ENCODE data around the gene SLC22A17. TPM values are rescaled to one million over a fixed set of nuclear protein-coding genes. Genes with fewer than 3 reads are reported as not detected.

Gene SLC22A17
- polyA plus RNA-seq, 3 donors from 2014 or later = 0.18 TPM; not detected in 2

DNA sequence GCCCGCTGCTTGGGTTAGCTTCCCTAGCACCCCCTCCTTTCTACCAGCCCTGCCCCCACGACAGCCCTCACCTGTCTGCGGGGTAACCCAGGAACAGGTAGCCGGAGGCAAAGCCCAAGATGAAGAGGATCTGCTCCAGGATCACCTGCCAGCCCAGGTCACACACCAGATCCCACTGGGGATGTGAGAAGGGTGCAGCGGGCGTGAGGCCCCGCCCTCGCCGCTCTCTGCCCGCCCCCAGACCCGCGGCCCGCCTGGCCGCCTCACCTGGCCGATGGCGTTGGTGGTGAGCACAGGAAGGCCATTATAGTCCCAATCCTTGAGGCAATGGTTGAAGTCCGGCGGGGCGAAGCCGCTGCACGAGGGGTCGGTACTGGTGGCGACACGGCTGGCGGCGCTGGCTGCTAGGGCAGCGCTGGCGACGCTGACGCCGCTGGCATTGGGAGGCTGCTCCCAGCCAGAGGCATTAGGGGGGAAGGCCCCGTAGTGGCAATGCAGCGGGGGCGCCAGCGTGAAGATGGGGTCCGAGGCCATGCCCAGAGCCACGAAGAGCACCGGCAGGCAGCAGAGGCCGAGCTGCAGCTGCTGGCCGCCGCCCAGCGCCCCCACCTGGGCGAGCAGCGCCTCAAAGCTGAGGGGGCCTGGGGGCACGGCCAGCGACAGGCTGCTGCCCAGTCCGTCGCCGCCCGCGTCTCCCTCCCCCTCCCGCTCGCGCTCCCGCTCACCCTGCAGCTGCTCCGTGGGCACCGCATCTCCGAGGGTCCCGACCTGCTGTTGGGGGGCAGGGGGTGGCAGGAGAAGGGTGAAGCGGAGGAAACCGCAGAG is 794 bp downstream of the SLC22A17 start:
- peaks cover 0 to 3% (median 0%) of the 10 kb centered on the region in 3 donors for H3K36me3 Mint-ChIP-seq
- H3K27me3 Mint-ChIP-seq (ENCODE audit: low read depth in 3 of 3) = peaks cover 12 to 22% (median 15%) of the 10 kb centered on the region in 3 donors
- no peak overlapping the region for H3K27ac Mint-ChIP-seq
- DNase-seq = no peak
- peak overlapping the region; percentile 31 to 83 (median 50) for H3K4me3 Mint-ChIP-seq
- H3K4me1 Mint-ChIP-seq = peaks cover 10 to 19% of the 10 kb centered on the region in 2 donors
- H3K9me3 Mint-ChIP-seq = peaks cover 0 to 8% (median 0%) of the 10 kb centered on the region in 6 donors

DNA sequence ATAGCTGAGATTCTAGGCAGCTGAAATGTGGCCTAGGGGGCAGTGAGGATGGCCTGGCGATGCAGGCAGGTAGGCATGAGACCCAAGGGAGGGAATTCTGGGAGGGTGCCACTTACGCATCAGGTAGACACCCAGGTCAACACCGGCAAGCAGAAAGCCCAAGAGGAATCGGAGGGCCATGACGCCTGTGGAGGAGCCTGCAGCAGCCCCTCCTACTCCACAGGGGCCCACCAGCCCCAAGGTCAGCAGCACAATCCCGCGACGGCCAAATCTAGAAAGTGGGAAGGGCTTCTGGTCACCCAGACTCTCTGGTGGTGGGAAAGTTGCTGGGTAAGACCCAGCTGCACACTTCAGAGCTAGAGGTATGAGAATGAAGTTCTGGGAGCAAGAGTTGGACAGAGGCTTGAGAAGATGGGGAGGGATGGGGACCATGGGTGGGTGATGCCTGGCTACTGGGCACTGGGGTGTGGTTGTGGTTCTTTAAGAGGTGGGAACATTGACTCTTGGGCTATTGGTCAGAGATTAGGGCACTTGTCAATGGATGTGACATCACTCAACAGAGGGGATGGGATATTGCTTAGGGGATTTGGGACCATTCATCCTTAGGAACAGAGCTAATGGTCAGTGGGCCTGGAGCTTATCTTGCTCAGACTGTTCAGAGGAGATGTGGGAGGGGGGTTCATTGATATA is 3.4 kb downstream of the SLC22A17 start:
- Mint-ChIP-seq H3K36me3 (peaks cover 0 to 3% (median 0%) of the 10 kb centered on the region in 3 donors), H3K4me1 (peaks cover 10 to 19% of the 10 kb centered on the region in 2 donors), H3K27me3 (ENCODE audit: low read depth in 3 of 3) (peaks cover 8 to 20% (median 15%) of the 10 kb centered on the region in 3 donors), H3K9me3 (peaks cover 0 to 8% (median 0%) of the 10 kb centered on the region in 6 donors), H3K27ac (no peak overlapping the region), H3K4me3 (no peak overlapping the region)
- no peak for DNase-seq

DNA sequence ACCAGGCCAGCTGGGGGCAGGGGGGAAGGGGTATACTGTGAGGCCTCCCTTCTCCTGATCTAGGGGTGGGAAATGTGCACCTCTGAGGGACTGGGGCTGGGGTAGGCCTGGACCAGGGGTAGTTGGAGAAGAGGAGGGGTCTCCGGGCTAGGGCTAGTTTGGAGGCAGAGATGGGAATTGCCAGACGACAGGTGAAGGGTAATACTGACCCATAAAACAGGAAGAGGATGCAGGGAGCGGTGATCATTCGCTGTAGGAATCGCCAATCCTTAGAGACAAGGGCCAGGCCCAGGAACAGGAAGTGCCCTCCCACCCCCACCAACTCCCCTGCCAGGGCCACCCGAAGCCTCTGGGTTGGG is 4.4 kb downstream of the SLC22A17 start:
- no peak overlapping the region for H3K27ac Mint-ChIP-seq
- peaks cover 0 to 1% (median 0%) of the 10 kb centered on the region in 6 donors for H3K9me3 Mint-ChIP-seq
- DNase-seq = no peak
- peaks cover 8 to 15% (median 15%) of the 10 kb centered on the region in 3 donors for H3K27me3 Mint-ChIP-seq (ENCODE audit: low read depth in 3 of 3)
- no peaks in the 10 kb centered on the region for H3K36me3 Mint-ChIP-seq
- peaks cover 6 to 16% of the 10 kb centered on the region in 2 donors for H3K4me1 Mint-ChIP-seq
- no peak overlapping the region for H3K4me3 Mint-ChIP-seq

DNA sequence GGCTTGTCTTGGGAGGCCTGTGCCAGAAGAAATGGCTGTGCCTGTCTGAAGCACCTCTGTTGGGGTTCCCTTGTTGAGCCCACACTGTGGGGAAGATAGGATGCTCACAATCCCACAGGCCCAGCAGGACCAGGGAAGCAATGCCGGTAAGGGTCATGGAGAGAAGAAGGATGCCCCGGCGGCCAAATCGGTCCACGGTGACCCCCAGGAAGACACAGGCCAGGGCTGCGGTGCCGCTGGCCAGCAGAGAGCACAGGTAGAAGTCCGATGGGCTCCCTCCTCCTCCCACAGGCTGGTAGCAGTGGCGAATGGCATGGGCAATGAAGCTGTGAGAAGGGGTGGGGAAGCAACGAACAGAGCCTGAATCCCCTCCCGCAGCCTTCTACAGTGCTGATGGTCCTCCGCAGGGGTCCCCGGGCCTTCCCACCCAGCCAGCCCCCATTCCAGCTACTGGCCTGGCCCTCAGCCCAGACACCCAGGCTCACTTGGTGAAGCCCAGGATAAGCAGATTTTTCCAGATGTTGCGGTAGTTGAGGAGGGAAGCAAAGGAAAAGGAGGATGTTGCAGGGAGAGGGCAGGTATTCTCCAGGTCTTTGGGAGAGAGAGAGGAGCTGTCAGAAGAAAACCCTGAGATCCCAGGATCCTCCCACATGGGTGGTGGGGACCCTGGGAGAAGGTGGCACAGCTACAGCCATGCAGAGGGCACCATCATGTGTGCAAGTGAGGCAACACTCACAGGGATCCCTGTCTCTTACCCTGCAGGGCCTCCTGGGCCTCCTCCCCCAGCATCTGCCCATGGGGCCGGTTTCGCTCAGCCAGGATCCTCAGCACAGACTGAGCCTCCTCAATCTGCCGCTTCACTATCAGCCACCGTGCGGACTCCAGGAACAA is 5.0 kb downstream of the SLC22A17 start:
- no peaks in the 10 kb centered on the region for H3K36me3 Mint-ChIP-seq
- no peak for DNase-seq
- no peak overlapping the region for H3K27ac Mint-ChIP-seq
- peaks cover 0 to 10% of the 10 kb centered on the region in 2 donors for H3K4me1 Mint-ChIP-seq
- H3K4me3 Mint-ChIP-seq = no peak overlapping the region
- H3K27me3 Mint-ChIP-seq (ENCODE audit: low read depth in 3 of 3) = peaks cover 8 to 11% (median 11%) of the 10 kb centered on the region in 3 donors
- peaks cover 0 to 1% (median 0%) of the 10 kb centered on the region in 6 donors for H3K9me3 Mint-ChIP-seq

DNA sequence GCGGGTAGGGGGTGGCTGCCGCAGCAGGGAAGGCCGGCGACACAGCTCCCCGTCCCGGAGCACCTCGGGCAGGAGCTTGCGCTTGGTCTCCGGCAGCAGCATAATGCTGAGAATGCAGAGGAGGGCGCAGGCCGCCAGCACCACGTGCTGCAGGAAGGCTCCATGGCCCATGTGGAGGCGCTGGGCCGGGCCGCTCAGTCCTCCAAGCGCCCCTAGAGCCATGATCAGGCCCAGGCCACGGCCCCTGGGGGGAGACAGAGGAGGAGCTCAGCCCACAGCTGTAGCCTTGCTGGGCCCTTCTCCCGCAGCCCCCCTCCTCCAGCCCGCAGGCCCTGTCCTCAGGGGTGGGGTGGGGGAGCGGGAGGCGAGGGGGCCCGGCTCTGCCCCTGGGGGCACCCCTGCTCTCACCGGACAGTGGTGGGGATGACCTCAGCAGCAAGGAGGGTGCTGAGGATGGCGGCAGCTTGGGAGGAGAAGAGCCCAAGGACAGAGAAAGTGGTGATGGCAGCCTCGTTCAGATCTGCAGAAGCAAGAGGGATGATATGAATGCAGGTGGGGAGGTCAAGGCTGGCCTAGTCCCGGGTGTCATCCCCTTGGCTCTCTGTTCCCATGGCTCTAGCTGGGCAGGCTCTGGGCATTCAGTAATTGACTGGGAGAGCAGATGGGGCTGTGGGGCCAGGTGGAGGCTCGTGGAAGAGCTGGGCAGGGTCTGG is 5.8 kb downstream of the SLC22A17 start:
- no peak overlapping the region for H3K27ac Mint-ChIP-seq
- H3K36me3 Mint-ChIP-seq = no peaks in the 10 kb centered on the region
- peaks cover 0 to 1% (median 0%) of the 10 kb centered on the region in 6 donors for H3K9me3 Mint-ChIP-seq
- peaks cover 0 to 10% of the 10 kb centered on the region in 2 donors for H3K4me1 Mint-ChIP-seq
- H3K27me3 Mint-ChIP-seq (ENCODE audit: low read depth in 3 of 3) = peaks cover 8 to 11% (median 10%) of the 10 kb centered on the region in 3 donors
- H3K4me3 Mint-ChIP-seq = no peak overlapping the region
- DNase-seq = no peak

DNA sequence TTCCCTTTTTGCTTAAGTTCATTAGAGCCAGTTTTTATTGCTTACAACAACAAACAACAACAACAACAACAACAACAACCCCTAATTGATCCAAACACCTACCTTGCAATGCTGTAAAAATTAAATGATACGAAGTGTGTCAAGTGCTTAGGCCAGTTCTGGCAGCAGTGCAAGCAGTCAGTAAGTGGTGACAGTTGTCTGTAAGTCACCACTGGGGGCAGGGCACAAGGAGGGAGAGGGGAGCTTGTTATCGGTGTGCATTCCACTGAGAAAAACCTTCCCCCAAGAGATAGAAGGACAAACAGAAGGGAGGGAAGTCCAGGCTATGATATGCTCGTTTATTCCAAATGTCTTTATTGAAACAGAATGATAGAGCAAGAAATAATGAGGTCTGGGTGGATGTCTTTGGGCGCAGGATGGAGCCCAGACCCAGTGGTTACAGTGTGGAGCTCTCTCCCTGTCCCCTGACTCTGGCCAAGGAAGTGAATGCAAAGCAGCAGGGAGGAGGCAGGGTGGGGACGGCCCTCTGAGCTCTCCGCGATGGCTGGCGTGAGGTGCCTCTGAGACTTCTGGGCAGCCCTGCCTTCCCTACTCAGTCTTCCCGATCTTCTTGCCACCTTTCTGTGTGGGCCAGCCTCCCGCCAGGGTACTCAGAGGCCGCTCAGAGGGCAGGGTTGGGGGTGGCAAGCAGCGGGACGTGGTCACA is 6.5 kb downstream of the SLC22A17 start:
- H3K27ac Mint-ChIP-seq = no peak overlapping the region
- peaks cover 0 to 6% of the 10 kb centered on the region in 2 donors for H3K4me1 Mint-ChIP-seq
- DNase-seq = no peak
- H3K27me3 Mint-ChIP-seq (ENCODE audit: low read depth in 3 of 3) = peaks cover 6 to 10% (median 8%) of the 10 kb centered on the region in 3 donors
- H3K4me3 Mint-ChIP-seq = no peak overlapping the region
- H3K36me3 Mint-ChIP-seq = no peaks in the 10 kb centered on the region
- peaks cover 0 to 1% (median 0%) of the 10 kb centered on the region in 6 donors for H3K9me3 Mint-ChIP-seq

DNA sequence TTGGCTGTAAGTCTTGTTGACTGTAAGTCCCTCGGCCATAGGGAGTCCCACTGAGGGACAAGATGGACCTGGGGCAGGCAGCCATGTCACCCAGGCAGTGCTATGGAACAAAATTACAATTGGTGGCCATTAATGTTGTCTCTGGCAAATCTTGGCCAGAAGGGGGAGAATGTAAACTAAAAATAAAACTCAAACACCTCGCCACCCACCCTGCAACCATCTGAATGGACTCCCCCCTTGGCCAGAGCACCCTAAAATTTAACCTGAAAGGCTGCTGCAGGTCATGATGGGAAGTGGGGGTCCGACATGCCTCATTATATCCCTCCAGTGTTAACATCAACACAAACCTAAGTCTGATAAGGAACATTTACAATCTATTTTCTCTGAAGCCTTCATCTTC is 8.2 kb downstream of the SLC22A17 start:
- H3K9me3 Mint-ChIP-seq = peaks cover 0 to 1% (median 0%) of the 10 kb centered on the region in 6 donors
- H3K36me3 Mint-ChIP-seq = no peaks in the 10 kb centered on the region
- H3K4me1 Mint-ChIP-seq = no peaks in the 10 kb centered on the region
- H3K27ac Mint-ChIP-seq = no peak overlapping the region
- DNase-seq = no peak
- H3K27me3 Mint-ChIP-seq (ENCODE audit: low read depth in 3 of 3) = peaks cover 3 to 8% (median 5%) of the 10 kb centered on the region in 3 donors
- no peak overlapping the region for H3K4me3 Mint-ChIP-seq

DNA sequence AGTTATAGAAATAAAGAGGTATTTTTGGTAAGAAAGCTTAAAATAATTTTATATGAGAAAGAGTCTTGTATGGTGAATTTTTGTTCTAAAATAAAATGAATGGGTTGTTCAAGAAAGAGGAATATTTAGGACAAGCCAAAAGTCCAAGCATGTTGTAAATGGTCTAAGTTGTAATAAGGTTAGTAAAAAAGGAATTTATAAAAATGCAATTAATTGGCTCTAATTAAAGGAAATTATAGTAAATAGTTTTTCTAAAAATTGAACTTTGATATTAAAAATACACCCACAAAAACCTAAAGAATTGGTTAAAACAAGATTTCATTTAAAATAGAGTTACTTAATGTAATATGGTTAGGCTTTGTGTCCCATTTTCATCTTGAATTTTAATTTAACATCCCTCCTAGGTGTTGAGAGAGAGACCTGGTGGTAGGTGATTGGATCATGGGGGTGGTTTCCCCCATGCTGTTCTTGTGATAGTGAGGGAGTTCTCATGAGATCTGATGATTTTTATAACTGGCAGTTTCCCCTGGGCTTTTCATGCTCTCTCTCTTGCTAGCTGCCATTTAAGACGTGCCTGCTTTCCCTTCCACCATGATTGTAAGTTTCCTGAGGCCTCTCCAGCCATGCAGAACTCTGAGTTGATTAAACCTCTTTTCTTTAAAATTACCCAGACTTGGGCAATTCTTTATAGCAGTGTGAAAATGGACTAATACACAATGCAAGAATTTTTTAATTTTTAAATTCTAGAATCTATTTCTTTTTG is 13.0 kb downstream of the SLC22A17 start:
- Mint-ChIP-seq H3K9me3 (no peaks in the 10 kb centered on the region), H3K27ac (no peak overlapping the region), H3K4me1 (no peaks in the 10 kb centered on the region), H3K4me3 (no peak overlapping the region), H3K36me3 (no peaks in the 10 kb centered on the region), H3K27me3 (ENCODE audit: low read depth in 3 of 3) (peaks cover 5 to 16% (median 9%) of the 10 kb centered on the region in 3 donors)
- DNase-seq = no peak

DNA sequence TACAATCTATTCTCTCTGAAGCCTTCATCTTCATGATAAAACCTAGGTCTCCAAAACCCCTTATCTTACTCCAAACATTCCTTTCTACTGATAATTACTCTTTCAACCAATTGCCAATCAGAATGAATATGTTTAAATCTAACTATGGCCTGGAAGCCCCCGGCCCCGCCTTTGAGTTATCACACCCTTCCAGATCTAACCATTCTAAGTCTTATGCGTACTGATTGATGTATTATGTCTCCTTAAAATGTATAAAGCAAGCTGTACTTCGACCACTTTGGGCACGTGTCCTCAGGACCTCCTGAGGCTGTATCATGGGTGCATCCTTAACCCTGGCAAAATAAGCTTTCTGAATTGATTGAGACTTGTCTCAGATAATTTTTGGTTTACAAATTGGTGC is 17.1 kb downstream of the SLC22A17 start:
- Mint-ChIP-seq H3K36me3 (no peaks in the 10 kb centered on the region), H3K27me3 (ENCODE audit: low read depth in 3 of 3) (peaks cover 8 to 13% (median 10%) of the 10 kb centered on the region in 3 donors), H3K9me3 (no peaks in the 10 kb centered on the region), H3K4me1 (no peaks in the 10 kb centered on the region), H3K4me3 (no peak overlapping the region), H3K27ac (no peak overlapping the region)
- DNase-seq = no peak

DNA sequence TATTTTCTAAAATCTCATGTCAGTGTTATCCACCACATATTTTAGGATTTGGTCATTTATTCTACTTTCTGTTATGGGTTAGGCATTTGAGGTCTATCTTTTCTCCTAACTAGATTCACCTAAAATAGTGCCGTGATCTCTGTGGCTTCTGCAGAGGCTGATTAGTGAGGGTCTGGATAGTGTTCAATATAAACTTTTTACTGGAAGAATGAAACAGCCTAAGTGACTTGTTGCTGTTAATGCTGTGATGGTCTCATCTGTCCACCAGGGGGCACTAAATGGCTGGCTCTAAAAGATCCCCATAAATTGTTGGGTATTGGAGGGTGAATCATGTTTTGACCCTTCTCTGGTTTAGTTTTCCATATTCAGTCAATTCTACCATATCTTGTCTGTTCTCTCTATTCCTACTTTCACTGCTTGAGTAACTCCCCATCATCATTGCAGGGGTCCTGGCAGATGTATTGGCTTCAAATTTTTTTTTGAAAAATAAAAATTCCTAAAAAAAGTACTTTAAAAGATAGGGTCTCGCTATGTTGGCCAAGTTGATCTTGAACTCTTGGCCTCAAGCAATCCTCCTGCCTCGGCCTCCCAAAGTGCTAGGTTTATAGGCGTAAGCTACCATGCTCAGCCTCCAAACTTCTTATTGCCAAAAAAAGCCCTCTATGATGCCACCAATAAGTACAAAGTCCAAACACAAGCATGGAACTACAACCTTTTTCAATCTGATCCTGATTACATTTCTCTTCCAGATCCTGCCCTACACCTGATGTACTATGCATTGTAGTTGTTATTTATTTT is 24.5 kb downstream of the SLC22A17 start:
- no peaks in the 10 kb centered on the region for H3K9me3 Mint-ChIP-seq
- peak; percentile 53 to 59 (median 57) for DNase-seq
- H3K27ac Mint-ChIP-seq = peak overlapping the region in 1 of 6 donors; percentile 34
- peaks cover 4 to 16% (median 11%) of the 10 kb centered on the region in 3 donors for H3K36me3 Mint-ChIP-seq
- no peak overlapping the region for H3K4me3 Mint-ChIP-seq
- peaks cover 0 to 5% (median 4%) of the 10 kb centered on the region in 3 donors for H3K27me3 Mint-ChIP-seq (ENCODE audit: low read depth in 3 of 3)
- H3K4me1 Mint-ChIP-seq = peaks cover 4 to 6% of the 10 kb centered on the region in 2 donors

Measured in immature natural killer cell (primary cell).